Measurements from ENCODE around the gene CLN3.
"Not testable (repeated sequence)": the region's sequence is repeated elsewhere in the genome, so short reads cannot be mapped to it uniquely, and the experiment has no call there.

Gene CLN3

GRCh38 chr16:28532940-28533647, 41.2 kb upstream of the CLN3 start:
- no peak for DNase-seq (ENCODE audit: low read depth)
- no peak for TF ChIP-seq CTCF (conservative IDR thresholded peaks at IDR 0.05; ENCODE audit: low read length)
- H3K4me3 ChIP-seq (ENCODE audit: low read length) = no peak overlapping the region

GRCh38 chr16:28531777-28532744, 40.2 kb upstream of the CLN3 start:
- DNase-seq (ENCODE audit: low read depth) = peak; percentile 23
- TF ChIP-seq CTCF (conservative IDR thresholded peaks at IDR 0.05; ENCODE audit: low read length) = no peak
- H3K4me3 ChIP-seq (ENCODE audit: low read length) = no peak overlapping the region

GRCh38 chr16:28529124-28529523, 37.2 kb upstream of the CLN3 start:
- no peak for DNase-seq (ENCODE audit: low read depth)

GRCh38 chr16:28528463-28528867, 36.6 kb upstream of the CLN3 start:
- DNase-seq (ENCODE audit: low read depth) = no peak
- H3K4me3 ChIP-seq (ENCODE audit: low read length) = no peak overlapping the region
- TF ChIP-seq CTCF (conservative IDR thresholded peaks at IDR 0.05; ENCODE audit: low read length) = no peak

More at GRCh38 chr16:28529124-28529523, 37.2 kb upstream of the CLN3 start:
- no peak for TF ChIP-seq CTCF (conservative IDR thresholded peaks at IDR 0.05; ENCODE audit: low read length)
- no peak overlapping the region for H3K4me3 ChIP-seq (ENCODE audit: low read length)

GRCh38 chr16:28527985-28528384, 36.1 kb upstream of the CLN3 start:
- TF ChIP-seq CTCF (conservative IDR thresholded peaks at IDR 0.05; ENCODE audit: low read length) = no peak
- H3K4me3 ChIP-seq (ENCODE audit: low read length) = no peak overlapping the region
- no peak for DNase-seq (ENCODE audit: low read depth)

GRCh38 chr16:28527100-28527785, 35.4 kb upstream of the CLN3 start:
- not testable (repeated sequence) for H3K4me3 ChIP-seq (ENCODE audit: low read length)
- peak; percentile 20 for DNase-seq (ENCODE audit: low read depth)

Measured in AG10803 (cell line).